ENCODE measurements around the gene TYW3. TPM values are rescaled to one million over a fixed set of nuclear protein-coding genes. Genes with fewer than 3 reads are reported as not detected.

Gene TYW3
- total RNA-seq, 2 experiments from 2014 or later = 39.9 to 41.8 TPM

DNA sequence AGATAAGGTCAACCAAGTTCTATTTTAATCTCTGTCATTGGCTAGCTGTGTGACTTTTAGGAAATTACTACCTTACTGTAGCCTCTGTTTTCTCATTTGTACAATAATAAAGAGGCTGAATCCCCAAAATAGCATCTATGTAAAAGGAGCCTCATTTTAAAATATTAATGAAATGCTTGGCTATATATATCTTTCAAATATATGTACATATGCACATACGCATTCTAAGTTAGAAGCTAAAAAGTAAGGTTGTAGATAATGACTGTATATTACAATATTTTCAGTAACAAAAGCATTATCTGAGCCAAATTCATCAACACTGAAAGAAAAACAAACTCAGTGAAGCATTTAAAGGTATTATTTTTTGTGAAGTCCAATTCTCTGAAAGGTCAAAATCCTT, 44.6 kb downstream of the TYW3 start:
- ChIA-PET CTCF (no interaction called here), POLR2A (no interaction called here)

DNA sequence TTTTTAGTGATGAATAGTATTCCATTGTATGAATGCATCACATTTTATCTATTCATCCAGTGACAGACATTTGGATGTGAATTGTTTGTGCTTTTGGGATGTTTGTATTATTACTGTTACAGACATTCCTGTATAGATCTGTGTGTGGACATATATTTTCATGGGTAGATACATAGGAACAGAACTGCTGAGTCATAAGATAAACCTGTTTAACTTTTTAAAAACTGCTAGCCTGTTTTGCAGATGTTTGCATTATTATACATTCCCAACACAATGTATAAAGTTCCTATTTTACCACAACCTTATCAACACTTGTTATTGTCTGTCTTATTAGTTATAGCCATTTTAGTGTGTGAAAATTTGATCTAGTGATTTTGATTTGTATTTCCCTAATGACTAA, 46.8 kb downstream of the TYW3 start:
- CTCF ChIA-PET = no interaction called here
- POLR2A ChIA-PET = no interaction called here

DNA sequence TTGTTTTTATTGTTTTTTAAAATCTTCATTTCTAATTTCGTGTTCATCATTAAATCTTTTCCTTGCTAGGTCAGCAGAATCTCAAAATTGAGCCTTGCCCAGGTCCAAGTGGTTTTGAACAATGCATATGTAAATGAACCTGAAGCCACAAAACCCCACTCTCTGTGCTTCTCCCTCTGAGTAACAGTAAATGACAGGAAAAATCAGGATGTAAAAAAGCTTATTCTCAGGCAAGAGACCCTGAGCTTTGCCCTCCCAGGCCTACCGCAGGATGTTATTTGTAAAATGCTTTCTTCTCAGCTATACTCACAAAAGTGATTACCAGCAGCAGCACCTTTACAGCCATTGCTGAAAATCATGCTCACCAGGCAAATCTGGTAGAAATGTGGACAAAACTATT, 47.6 kb downstream of the TYW3 start:
- CTCF ChIA-PET = no interaction called here

DNA sequence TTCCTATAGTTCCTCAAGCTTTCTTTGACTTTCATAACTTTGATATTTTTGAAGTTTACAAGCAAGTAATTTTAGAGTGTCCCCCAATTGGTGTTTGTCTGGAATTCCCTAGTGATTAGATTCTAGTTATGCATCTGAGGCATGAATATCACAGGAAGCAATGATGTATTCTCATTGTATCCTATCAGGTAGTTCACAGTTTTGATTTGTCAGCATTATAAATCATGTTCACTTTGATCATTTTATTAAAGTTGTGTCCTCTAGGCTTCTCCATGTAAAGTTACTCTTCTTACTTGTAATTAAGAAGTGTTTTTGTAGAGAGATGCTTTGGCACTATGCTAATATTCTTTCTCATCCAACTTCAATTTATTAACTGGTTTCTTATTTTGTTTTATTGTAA, 53.0 kb downstream of the TYW3 start:
- POLR2A ChIA-PET = no interaction called here
- CTCF ChIA-PET = no interaction called here

More for the DNA sequence above, 47.6 kb downstream of the TYW3 start:
- POLR2A ChIA-PET = no interaction called here

DNA sequence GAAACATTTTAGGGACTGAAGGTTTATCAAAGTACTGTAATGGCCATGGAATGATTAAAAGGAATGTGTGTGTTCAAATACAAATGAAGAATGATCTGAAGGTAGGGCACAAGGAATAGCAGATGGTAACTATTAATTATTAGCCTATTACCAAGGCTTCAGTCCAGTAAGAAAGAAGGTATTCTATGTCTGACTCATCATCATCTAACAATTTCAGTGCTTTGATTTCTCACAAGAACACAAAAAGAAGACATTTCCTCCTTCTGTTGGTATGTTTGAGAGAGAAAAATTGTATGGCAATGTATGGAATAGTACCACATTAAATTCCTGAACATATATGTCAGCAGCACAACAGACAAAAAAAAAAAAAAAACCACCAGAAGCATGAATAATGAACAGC, 57.5 kb downstream of the TYW3 start:
- CTCF ChIA-PET = no interaction called here
- POLR2A ChIA-PET = no interaction called here

DNA sequence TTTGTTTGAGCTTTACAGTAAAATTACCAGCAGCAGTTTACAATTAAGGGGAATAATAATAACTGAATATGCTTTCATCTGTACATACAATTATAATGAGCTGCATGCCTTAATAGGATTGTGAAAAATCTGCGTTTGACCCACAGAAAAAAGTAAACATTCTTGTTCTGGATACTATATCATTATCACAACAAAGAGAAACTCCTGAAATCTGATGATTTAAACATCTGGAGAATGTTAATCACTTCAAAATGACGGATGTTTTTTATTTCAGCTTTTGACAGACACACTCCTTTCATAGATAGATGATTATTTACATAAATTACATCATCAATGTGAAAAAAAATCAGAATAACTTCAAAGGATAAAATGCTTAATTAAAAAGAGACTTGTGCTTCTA, 58.5 kb downstream of the TYW3 start:
- ChIA-PET POLR2A (no interaction called here), CTCF (no interaction called here)

DNA sequence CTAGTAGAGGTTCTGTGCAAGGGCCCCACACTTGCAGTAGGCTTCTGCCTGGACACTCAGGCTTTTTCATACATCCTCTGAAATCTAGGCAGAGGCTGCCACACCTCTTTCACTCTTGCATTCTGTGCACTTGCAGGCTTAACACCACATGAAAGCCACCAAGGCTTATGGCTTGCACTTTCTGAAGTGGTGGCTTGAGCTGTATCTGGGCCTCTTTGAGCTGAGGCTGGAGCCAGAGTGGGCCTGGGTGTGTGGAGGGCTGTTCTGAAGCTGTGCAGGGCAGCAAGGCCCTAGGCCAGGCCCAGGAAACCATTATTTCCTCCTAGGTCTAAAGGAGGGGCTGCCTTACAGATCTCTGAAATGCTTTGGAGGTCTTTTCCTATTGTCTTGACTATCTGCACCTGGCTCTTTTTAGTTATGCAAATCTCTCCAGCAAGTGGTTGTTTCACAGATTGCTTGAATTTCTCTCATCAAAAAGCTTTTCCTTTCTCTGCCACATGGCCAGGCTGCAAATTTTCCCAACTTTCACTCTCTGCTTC, 66.2 kb downstream of the TYW3 start:
- ChIA-PET POLR2A (no interaction called here), CTCF (no interaction called here)

DNA sequence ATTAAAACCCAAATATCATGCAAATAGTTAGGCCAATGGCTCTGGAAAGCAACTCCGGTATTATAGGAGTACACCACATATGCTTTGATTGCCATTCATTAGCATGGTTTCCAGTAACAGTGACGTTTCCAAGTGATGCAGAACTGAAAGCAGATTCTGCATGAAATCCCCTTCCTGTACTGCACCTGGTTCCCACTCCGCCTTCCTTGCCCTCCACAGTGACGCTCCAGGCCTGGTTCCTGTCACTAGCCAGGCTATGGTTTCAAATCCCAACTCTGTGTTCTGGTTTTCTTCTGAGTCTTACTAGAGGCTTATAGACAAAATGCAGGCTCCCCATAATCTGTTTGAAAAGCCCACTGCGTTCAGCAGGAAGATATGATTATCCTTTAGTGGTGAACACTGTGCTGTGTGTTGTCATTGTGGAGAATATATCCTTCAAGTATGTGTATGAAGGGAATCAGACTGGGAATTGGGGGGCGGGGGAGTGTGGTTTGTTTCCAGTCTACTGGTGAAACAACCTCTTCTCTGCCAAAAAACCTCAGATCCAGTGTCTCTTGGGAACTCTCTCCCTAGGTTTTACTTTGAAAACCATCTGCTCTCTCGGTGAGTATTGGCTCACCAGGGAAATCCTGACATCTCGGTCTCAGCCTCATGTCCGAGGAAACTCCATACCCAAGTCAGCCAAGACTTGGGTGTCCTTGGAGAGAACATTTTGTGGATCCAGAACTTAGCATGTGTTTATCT, 78.7 kb downstream of the TYW3 start:
- ChIA-PET CTCF (no interaction called here), POLR2A (no interaction called here)

DNA sequence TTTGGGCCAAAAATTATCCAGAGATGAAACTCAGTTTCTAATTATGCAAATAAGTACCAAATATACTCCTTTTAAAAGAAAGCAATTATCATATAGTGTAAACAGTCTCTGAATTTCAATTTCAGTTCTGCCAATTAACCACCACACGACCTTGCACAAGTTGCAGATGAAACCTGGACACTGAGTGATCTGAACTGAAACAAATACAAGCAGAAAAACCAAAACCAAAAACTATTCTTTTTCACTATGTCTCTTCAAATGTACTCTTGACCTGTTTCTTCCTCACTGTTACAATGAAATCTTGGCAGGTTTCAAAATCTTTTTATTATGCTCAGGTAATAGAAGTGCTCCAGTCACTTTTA, 79.2 kb downstream of the TYW3 start:
- POLR2A ChIA-PET = no interaction called here
- CTCF ChIA-PET = no interaction called here

Other genes with a start within 250 kb of the TYW3 start
- gene LRRC53, start 220.5 kb upstream of the TYW3 start, total RNA-seq = not detected
- not detected for gene ERICH3, start 59.4 kb upstream of the TYW3 start, total RNA-seq
- gene CRYZ, start 102 bp upstream of the TYW3 start, total RNA-seq = 10 to 100 TPM; 14.0 to 14.3 TPM